GM12875 (cell line): Measurements from ENCODE around the gene EIF4H.

Experiments used
- H3K4me3 ChIP-seq: one replicate; pipeline ENCODE4 v1.5.1; 2011; ENCODE audit warnings: low read depth, low read length, control low read depth
- TF ChIP-seq, protein P1 (sequence below): IDR thresholded peaks from 2 replicates; pipeline ENCODE4 v1.5.1; 2011; ENCODE audit warnings: low read depth, mild to moderate bottlenecking, control low read depth, inconsistent platforms, low read length, moderate library complexity, borderline replicate concordance; ENCODE audit not compliant: insufficient read depth

The EIF4H gene

DNA sequence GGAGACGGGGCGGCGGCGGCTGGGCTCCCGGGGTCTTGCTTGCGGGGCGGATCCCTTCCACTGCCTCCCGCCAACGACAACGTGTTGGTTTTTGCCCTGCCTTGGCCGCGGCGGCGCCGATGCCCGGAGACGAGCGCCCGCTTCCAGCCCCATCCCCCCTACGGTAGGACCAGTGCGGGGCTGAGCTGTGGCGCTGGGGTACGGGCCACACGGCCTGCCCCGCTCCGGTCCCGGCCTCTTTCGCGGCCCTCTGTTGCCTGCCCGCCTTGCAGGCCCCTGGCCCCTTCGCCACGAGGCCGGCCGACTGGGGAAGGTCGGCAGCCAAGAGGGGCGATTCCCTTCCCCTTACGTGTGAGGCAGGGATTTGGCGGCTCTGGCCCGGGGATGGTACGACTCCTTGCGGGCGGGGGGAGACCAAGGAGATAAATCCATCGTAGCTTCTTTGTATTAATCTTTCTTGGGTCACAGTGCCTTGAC, 488 bp downstream of the EIF4H start:
- TF ChIP-seq, protein P1, sequence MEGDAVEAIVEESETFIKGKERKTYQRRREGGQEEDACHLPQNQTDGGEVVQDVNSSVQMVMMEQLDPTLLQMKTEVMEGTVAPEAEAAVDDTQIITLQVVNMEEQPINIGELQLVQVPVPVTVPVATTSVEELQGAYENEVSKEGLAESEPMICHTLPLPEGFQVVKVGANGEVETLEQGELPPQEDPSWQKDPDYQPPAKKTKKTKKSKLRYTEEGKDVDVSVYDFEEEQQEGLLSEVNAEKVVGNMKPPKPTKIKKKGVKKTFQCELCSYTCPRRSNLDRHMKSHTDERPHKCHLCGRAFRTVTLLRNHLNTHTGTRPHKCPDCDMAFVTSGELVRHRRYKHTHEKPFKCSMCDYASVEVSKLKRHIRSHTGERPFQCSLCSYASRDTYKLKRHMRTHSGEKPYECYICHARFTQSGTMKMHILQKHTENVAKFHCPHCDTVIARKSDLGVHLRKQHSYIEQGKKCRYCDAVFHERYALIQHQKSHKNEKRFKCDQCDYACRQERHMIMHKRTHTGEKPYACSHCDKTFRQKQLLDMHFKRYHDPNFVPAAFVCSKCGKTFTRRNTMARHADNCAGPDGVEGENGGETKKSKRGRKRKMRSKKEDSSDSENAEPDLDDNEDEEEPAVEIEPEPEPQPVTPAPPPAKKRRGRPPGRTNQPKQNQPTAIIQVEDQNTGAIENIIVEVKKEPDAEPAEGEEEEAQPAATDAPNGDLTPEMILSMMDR = no peak
- peak overlapping the region; percentile 67 for H3K4me3 ChIP-seq

DNA sequence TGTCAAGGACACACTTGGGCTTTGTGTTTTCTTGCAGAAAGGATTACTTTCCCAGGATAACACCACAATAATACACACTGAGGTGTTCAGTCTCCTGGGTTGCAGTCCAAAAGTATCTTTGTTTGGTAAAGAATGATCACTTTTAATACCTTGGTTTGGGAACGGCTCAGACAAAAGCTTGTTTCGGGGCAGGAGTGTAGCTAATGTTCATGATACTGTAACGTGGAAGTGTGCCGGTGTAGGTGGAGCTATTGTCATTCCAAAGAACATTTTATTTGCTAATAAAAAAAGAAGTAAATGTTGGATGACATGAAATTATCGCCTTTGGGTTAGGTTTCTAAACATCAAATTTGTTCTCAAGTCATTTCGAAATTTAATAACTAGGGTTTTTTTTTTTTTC, 1.2 kb downstream of the EIF4H start:
- TF ChIP-seq, protein P1 = no peak
- H3K4me3 ChIP-seq = peak overlapping the region; percentile 67

DNA sequence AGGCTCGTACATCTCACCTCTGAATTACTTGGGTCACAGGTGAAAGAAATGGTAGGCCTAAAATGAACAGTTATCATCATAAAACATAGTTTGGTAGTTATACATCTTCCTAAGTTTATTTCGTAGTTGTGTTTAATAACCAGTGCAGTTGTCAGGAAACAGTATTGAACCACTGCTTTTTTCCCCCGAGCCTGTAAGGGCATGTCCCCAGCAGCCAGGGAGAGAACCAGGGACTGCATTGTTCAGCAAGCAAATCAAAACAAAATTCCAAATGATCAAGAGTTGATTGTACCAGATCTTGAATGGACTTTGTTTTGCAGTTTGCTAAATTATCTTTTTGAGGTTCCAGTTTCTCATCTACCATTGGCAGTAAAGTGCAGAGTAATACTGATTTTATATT, 2.4 kb downstream of the EIF4H start:
- H3K4me3 ChIP-seq = no peak overlapping the region
- TF ChIP-seq, protein P1 = no peak

DNA sequence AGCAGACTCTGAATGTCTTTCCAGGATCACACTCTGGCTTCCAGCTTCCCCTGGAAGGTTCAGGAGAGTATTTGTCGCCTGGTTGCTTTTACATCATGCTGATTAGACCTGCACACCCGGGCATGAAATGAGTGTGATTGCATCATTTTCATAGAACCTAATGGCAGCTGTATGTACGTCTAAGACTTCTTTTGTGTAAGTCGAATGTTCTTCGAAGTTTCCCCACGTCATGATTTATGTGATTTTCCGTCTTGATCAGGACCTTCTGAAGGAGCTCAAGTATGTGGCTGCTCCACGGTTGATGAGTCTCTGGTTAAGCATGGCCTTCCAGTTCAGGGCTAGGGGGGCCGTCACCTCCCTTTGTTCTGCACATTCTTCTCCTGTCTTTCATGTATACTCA, 4.5 kb downstream of the EIF4H start:
- H3K4me3 ChIP-seq = no peak overlapping the region
- TF ChIP-seq, protein P1 = no peak

DNA sequence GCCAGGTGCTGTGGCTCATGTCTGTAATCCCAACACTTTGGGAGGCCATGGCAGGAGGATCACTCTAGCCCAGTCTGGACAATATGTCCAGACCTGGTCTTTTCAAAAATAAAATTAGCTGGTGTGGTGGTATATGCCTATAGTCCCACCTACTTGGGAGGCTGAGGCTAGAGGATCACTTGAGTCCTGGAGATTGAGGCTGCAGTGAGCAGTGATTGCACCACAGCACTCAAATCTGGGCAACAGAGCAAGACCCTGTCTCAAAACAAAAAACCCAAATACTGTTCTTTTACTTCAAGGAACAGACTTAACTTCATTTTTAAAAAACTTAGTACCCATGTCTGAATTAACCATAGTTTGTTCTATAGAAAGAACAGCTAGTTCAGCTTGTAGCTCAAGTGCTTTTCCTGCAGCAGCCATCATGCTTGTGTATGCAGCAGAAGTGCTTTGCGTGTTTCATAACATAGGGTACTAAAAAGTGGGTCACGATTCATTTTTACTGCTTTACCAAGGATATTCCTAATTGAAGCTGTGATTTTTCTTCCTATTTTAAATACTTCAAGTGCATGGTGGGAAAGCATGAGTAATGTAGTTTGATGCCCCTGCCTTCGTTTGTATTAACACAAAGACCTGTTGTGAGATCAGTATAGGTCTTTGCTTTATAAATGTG, 5.9 kb downstream of the EIF4H start:
- TF ChIP-seq, protein P1 = no peak
- H3K4me3 ChIP-seq = no peak overlapping the region

DNA sequence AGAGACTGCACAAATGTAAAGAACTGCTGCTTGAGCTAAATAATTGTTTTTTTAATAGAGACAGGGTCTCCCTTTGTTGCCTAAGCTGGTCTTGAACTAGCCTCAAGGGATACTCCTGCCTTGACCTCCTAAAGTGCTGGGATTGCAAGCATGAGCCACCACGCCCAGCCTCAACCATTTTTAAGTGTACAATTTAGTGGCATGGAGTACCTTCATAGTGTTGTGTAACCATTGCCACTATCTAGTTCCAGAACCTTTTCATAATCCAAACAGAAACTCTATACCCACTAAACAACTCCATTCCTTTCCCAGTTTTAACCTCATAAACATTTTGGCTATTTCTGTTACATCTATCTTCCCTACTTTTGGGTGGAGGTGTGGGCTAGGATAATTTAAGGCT, 6.7 kb downstream of the EIF4H start:
- H3K4me3 ChIP-seq = no peak overlapping the region
- TF ChIP-seq, protein P1 = no peak

DNA sequence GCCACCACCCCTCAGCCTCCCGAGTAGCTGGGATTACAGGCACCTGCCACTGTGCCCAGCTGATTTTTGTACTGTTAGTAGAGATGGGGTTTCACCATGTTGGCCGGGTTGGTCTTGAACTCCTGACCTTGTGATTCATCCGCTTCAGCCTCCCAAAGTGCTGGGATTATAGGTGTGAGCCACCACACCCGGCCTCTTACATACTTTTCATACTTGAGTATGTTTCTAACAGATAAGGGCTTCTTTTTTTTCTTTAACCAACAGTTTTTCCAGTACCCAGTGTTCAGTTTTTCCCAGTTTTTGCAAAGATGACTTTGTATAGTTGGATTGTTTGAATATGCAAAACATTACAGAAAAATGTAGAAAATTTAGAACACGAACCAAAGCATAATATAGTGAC, 7.7 kb downstream of the EIF4H start:
- no peak overlapping the region for H3K4me3 ChIP-seq
- TF ChIP-seq, protein P1 = no peak
